Upper lobe of left lung (tissue), 4 donors: ENCODE measurements around the gene MPZL1.

Source experiments
- CTCF ChIP-seq, 6 experiments: fragments of 450-650 bp in 4 of 6; fragments of 200-600 bp in 2 of 6; sonication (generic) in 2 of 6; IDR thresholded peaks; one replicate each; pipeline ENCODE4 v1.5.1; 2016 to 2019; ENCODE audit warnings: antibody characterized with exemption in 6 of 6
- EP300 ChIP-seq, 4 donors: sonication (generic); formaldehyde crosslinking; IDR thresholded peaks; one replicate each; pipeline ENCODE4 v1.5.1; 2017; ENCODE audit warnings: antibody characterized with exemption in 4 of 4, control low read depth in 2 of 4
- POLR2A ChIP-seq, 4 donors: fragments of 450-650 bp; IDR thresholded peaks; one replicate each; pipeline ENCODE4 v1.5.1; 2016 to 2017; ENCODE audit warnings: antibody characterized with exemption in 4 of 4, mild to moderate bottlenecking in 2 of 4
- POLR2AphosphoS5 ChIP-seq, 2 donors: sonication (generic); formaldehyde crosslinking; IDR thresholded peaks; one replicate each; pipeline ENCODE4 v1.5.1; 2017; ENCODE audit warnings: antibody characterized with exemption in 2 of 2

GRCh38 chr1:167678838-167679237 is 42.9 kb upstream of the MPZL1 start:
- TF ChIP-seq EP300 (IDR thresholded peaks at IDR 0.05) = no peak
- TF ChIP-seq CTCF (IDR thresholded peaks at IDR 0.05) = no peak
- no peak for TF ChIP-seq POLR2A (IDR thresholded peaks at IDR 0.05)
- TF ChIP-seq POLR2AphosphoS5 (IDR thresholded peaks at IDR 0.05) = no peak
